A549 (cell line): ENCODE measurements around the gene INTS4. TPM values are rescaled to one million over a fixed set of nuclear protein-coding genes. Genes with fewer than 3 reads are reported as not detected.
"Not testable (repeated sequence)": the region's sequence is repeated elsewhere in the genome, so short reads cannot be mapped to it uniquely, and the experiment has no call there.

Experiments used
- ATAC-seq, 2 experiments: fragments of 200-7000 bp in 1 of 2; fragments of >200 bp in 1 of 2; cut with Nextera tagmentation in 1 of 2; cut with Tn5 transposase in 1 of 2; 3 replicates each; pipeline versions ENCODE4 v1.8.0 to v1.9.1; 2018 to 2020; ENCODE audit warnings: mild to moderate bottlenecking in 1 of 2, moderate library complexity in 1 of 2
- CTCF ChIA-PET: fragments of 300-600 bp; sonication (Branson Sonifier 250); formaldehyde crosslinking; extraction: SDS; loops from one replicate; lab custom pipeline; 2021; ENCODE audit warnings: antibody characterized with exemption, inconsistent platforms; lab: Yijun Ruan, JAX
- POLR2A ChIA-PET: fragments of 350-600 bp; formaldehyde crosslinking; extraction: SDS; loops from one replicate; lab custom pipeline; 2021; ENCODE audit warnings: antibody characterized with exemption, inconsistent platforms; lab: Yijun Ruan, JAX
- DNase-seq, 2 experiments: peaks; one replicate each; pipeline versions ENCODE4 v3.0.0 to v3.0.0-alpha.2; 2011 to 2016; ENCODE audit warnings: low read depth in 1 of 2, low spot score in 1 of 2
- FAIRE-seq: peaks from 2 replicates; lab custom pipeline; 2011; peaks lifted over from hg19 to GRCh38; lab: Jason Lieb, UNC
- H3K27ac ChIP-seq, 2 experiments: fragments of >200 bp; sonication (Bioruptor Twin); formaldehyde crosslinking; 3 replicates each; pipeline ENCODE4 v1.5.1; 2016 to 2017
- H3K4me1 ChIP-seq: fragments of >200 bp; sonication (Bioruptor Twin); formaldehyde crosslinking; 3 replicates; pipeline ENCODE4 v1.6.1; 2016
- H3K4me2 ChIP-seq: fragments of >200 bp; sonication (Bioruptor Twin); formaldehyde crosslinking; 3 replicates; pipeline ENCODE4 v1.6.1; 2016
- H3K4me3 ChIP-seq: fragments of >200 bp; sonication (Bioruptor Twin); formaldehyde crosslinking; 3 replicates; pipeline ENCODE4 v1.5.1; 2016
- H3K9me3 ChIP-seq: fragments of >200 bp; sonication (Bioruptor Twin); formaldehyde crosslinking; 3 replicates; pipeline ENCODE4 v1.6.1; 2016
- BCL3 ChIP-seq: fragments of >200 bp; sonication (Bioruptor Twin); formaldehyde crosslinking; IDR thresholded peaks from 3 replicates; pipeline ENCODE4 v1.6.1; 2016
- CBX2 ChIP-seq: fragments of 200-600 bp; sonication (generic); IDR thresholded peaks from 2 replicates; pipeline ENCODE4 v1.6.1; 2016; ENCODE audit warnings: low read depth, mild to moderate bottlenecking, borderline replicate concordance
- CEBPB ChIP-seq, 2 experiments: fragments of >200 bp in 1 of 2; sonication (Bioruptor Twin) in 1 of 2; formaldehyde crosslinking in 1 of 2; IDR thresholded peaks; 2 replicates each; pipeline ENCODE4 v1.6.1; 2012 to 2016
- E2F6 ChIP-seq: IDR thresholded peaks from 2 replicates; pipeline ENCODE4 v1.6.1; 2012; ENCODE audit warnings: low read depth, borderline replicate concordance
- EHF ChIP-seq: fragments of 250-450 bp; sonication (Bioruptor Pico); IDR thresholded peaks from 2 replicates; pipeline ENCODE4 v1.5.0; 2020; ENCODE audit warnings: mild to moderate bottlenecking
- FOSB ChIP-seq: fragments of 250-450 bp; sonication (Bioruptor Pico); IDR thresholded peaks from 2 replicates; pipeline ENCODE4 v1.5.0; 2020; ENCODE audit warnings: mild to moderate bottlenecking, moderate library complexity
- FOSL2 ChIP-seq, 2 experiments: fragments of 450-650 bp in 1 of 2; fragments of >200 bp in 1 of 2; sonication (Bioruptor Twin) in 1 of 2; formaldehyde crosslinking; IDR thresholded peaks; 2 replicates each; pipeline versions ENCODE4 v1.5.0 to v1.6.1; 2016 to 2020; ENCODE audit warnings: mild to moderate bottlenecking in 1 of 2, moderate library complexity in 1 of 2
- HDAC2 ChIP-seq: fragments of 200-600 bp; sonication (generic); IDR thresholded peaks from 2 replicates; pipeline ENCODE4 v1.6.1; 2016
- HOXA7 ChIP-seq: fragments of 250-450 bp; sonication (Bioruptor Pico); IDR thresholded peaks from 2 replicates; pipeline ENCODE4 v1.5.0; 2020; ENCODE audit warnings: mild to moderate bottlenecking, moderate library complexity
- HOXB13 ChIP-seq: fragments of 250-450 bp; sonication (Bioruptor Pico); IDR thresholded peaks from 2 replicates; pipeline ENCODE4 v1.5.0; 2020; ENCODE audit warnings: low read depth, mild to moderate bottlenecking, moderate library complexity
- JUNB ChIP-seq: fragments of >200 bp; sonication (Bioruptor Twin); formaldehyde crosslinking; IDR thresholded peaks from 2 replicates; pipeline ENCODE4 v1.6.1; 2016
- MAFK ChIP-seq: fragments of 450-650 bp; IDR thresholded peaks from 2 replicates; pipeline ENCODE4 v1.6.1; 2014; ENCODE audit not compliant: partially characterized antibody
- MYC ChIP-seq: IDR thresholded peaks from 2 replicates; pipeline ENCODE4 v1.6.1; 2012; ENCODE audit warnings: mild to moderate bottlenecking, inconsistent platforms, low read length, improper control_type of control experiment, borderline replicate concordance
- NFE2L2 ChIP-seq: fragments of 150-350 bp; conservative IDR thresholded peaks from 2 replicates; pipeline ENCODE4 v1.6.1; 2014; ENCODE audit warnings: low read length
- POLR2A ChIP-seq: IDR thresholded peaks from 2 replicates; pipeline ENCODE4 v1.6.1; 2012; ENCODE audit warnings: mild to moderate bottlenecking, low read length
- POLR2AphosphoS2 ChIP-seq: conservative IDR thresholded peaks from 2 replicates; pipeline ENCODE4 v1.6.1; 2012; ENCODE audit warnings: low read length, improper control_type of control experiment, inconsistent platforms
- RARB ChIP-seq: fragments of 250-450 bp; sonication (Bioruptor Pico); IDR thresholded peaks from 2 replicates; pipeline ENCODE4 v1.8.0; 2021; ENCODE audit warnings: mild to moderate bottlenecking, moderate library complexity
- RFX5 ChIP-seq: fragments of 450-650 bp; IDR thresholded peaks from 2 replicates; pipeline ENCODE4 v1.7.1; 2014; ENCODE audit warnings: antibody characterized with exemption, mild to moderate bottlenecking, moderate library complexity
- TP53 ChIP-seq: fragments of 250-450 bp; sonication (Bioruptor Pico); IDR thresholded peaks from 2 replicates; pipeline ENCODE4 v1.5.0; 2021; ENCODE audit warnings: mild to moderate bottlenecking, moderate library complexity
- ZFP36 ChIP-seq: fragments of 450-650 bp; IDR thresholded peaks from 2 replicates; pipeline ENCODE4 v1.6.1; 2014; ENCODE audit warnings: borderline replicate concordance; ENCODE audit not compliant: partially characterized antibody
- ZNF302 ChIP-seq: fragments of 250-450 bp; sonication (Bioruptor Pico); IDR thresholded peaks from 2 replicates; pipeline ENCODE4 v1.9.0; 2021; ENCODE audit warnings: inconsistent platforms, mild to moderate bottlenecking, moderate library complexity
- ZSCAN20 ChIP-seq: fragments of 250-450 bp; sonication (Bioruptor Pico); IDR thresholded peaks from 2 replicates; pipeline ENCODE4 v1.8.0; 2022; ENCODE audit warnings: mild to moderate bottlenecking, moderate library complexity
- whole genome bisulfite sequencing: methylation state at CpG from one replicate; pipeline ENCODE4 v1.1.6; 2017; ENCODE audit errors: missing lambda C conversion rate; 5-methylcytosine and 5-hydroxymethylcytosine counted together
- polyA plus RNA-seq, 4 experiments: library from polyadenylated mRNA; depleted of rRNA in 3 of 4; stranded (reverse); fragments of >200 nt; fragmentation: RNase III in 1 of 4; extraction: RNeasy Plus Mini Kit Qiagen cat#74134 plus additional on column Dnase treatment in 1 of 4; gene quantifications; 2 replicates in 3 of 4; 3 replicates in 1 of 4; pipeline ENCODE4 v1.2.3, GENCODE V29; 2011 to 2017
- TF ChIP-seq, protein P1 (sequence below): IDR thresholded peaks from 2 replicates; pipeline ENCODE4 v1.6.1; 2012

The INTS4 gene
- polyA plus RNA-seq, 2 of the 4 experiments (the other 2 are of a cell fraction), result 22.0 to 35.3 TPM

- DNase-seq (peak in 1 of 2 experiments; percentile 13), ATAC-seq (peak; percentile 41 to 48; a peak in 3 of 6 replicates), FAIRE-seq (no peak)
- peaks cover 10% of the 10 kb centered on the region for H3K4me1 ChIP-seq
- no peaks in the 10 kb centered on the region for H3K9me3 ChIP-seq
- no peak overlapping the region for H3K4me3 ChIP-seq
- WGBS, result 20% methylated on average over 3 of the region's 3 CpGs
- H3K27ac ChIP-seq, result no peak overlapping the region
- ChIA-PET POLR2A (no interaction called here), CTCF (interaction anchor here (1.1 to 3.4 kb wide), 2 partner anchors 9 to 26 kb away, joined by 3 to 21 read pairs; no protein-coding TSS in a partner anchor)
- H3K4me2 ChIP-seq, result 0 out of 3 replicates have a peak overlapping the region, but pooled peaks have one; percentile 10
- no peak for TF ChIP-seq MAFK
- no peak for TF ChIP-seq RARB
Observed at GRCh38 chr11:78020246-78020645, 25.8 kb upstream of the INTS4 start.

DNA sequence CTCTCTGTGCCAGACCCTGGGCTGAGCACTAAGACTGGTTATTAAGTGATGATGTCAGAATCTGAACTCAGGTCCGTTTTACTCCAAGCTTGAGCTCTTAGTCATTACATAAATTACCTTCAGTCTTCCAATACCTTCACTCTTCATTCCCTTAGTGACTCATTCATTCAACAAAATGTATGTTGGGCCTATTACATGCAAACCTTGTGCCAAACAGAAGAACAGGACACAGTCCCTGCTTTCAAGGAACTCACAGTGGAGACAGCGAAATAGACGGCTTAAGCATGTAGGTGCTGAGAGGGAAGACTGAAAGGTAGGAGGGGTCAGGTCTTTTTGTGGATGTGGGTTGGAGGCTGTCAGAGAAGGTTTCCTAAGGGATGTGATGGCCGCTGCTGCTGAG lies 25.3 kb upstream of the INTS4 start:
- FAIRE-seq, result no peak
- no peak for TF ChIP-seq FOSL2 (IDR thresholded peaks at IDR 0.05)
- peak; percentile 44; the same call in 1 of the 2 replicates for TF ChIP-seq FOSL2 (CRISPR knock-in tag; IDR thresholded peaks at IDR 0.05)
- TF ChIP-seq RFX5, result no peak
- no peak for TF ChIP-seq E2F6
- DNase-seq, result peak in 1 of 2 experiments; percentile 43
- H3K4me2 ChIP-seq, result no peak overlapping the region
- ChIA-PET POLR2A (no interaction called here), CTCF (interaction anchor here (3.4 kb wide), 1 partner anchor 27 kb away, joined by 21 read pairs; no protein-coding TSS in a partner anchor)
- peaks cover 10% of the 10 kb centered on the region for H3K4me1 ChIP-seq
- no peaks in the 10 kb centered on the region for H3K9me3 ChIP-seq
- no peak overlapping the region for H3K4me3 ChIP-seq
- no peak overlapping the region for H3K27ac ChIP-seq
- peak; percentile 35 to 45; a peak in 4 of 6 replicates for ATAC-seq
- WGBS, result 39% methylated on average over 4 of the region's 4 CpGs

- no peak overlapping the region for H3K4me3 ChIP-seq
- H3K4me1 ChIP-seq, result peaks cover 10% of the 10 kb centered on the region
- ATAC-seq, result no peak
- TF ChIP-seq RFX5, result no peak
- TF ChIP-seq POLR2AphosphoS2, result no peak
- no peak for TF ChIP-seq JUNB
- no peak for TF ChIP-seq ZFP36
- TF ChIP-seq MAFK, result peak; percentile 44
- TF ChIP-seq CBX2, result no peak
- TF ChIP-seq, all 56 proteins: peak for 1
- ChIA-PET POLR2A (no interaction called here), CTCF (interaction anchor here (1.8 kb wide), 1 partner anchor 16 kb away, joined by 6 read pairs; no protein-coding TSS in a partner anchor)
- DNase-seq (no peak), FAIRE-seq (no peak)
- Histone ChIP-seq H3K9me3 (no peaks in the 10 kb centered on the region), H3K4me2 (no peak overlapping the region), H3K27ac (no peak overlapping the region)
- 100% methylated on average over 1 of the region's 1 CpG for WGBS
Observed at GRCh38 chr11:78015878-78016277, 21.4 kb upstream of the INTS4 start.

DNA sequence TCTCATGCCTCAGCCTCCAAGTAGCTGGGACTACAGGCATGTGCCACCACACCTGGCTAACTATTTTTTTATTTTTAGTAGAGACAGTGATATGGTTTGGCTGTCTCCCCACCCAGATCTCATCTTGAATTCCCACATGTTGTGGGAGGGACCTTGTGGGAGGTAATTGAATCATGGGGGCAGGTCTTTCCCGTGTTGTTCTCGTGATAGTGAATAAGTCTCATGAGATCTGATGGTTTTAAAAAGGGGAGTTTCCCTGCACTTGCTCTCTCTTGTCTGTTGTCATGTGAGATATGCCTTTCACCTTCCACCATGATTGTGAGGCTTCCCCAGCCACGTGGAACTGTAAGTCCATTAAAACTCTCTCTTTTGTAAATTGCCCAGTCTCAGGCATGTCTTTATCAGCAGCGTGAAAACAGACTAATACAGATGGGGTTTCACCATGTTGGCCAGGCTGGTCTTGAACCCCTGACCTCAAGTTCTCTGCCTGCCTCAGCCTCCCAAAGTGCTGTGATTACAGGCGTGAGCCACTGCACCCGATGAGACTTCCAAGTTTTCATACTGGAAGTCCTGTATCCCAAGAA lies 20.6 kb upstream of the INTS4 start:
- H3K27ac ChIP-seq, ATAC-seq, H3K4me3 ChIP-seq, H3K9me3 ChIP-seq, DNase-seq, POLR2A ChIA-PET, H3K4me2 ChIP-seq, H3K4me1 ChIP-seq, FAIRE-seq: not testable (repeated sequence)
- 47% methylated on average over 6 of the region's 6 CpGs for WGBS
- CTCF ChIA-PET, result interaction anchor here (1.8 to 2.3 kb wide), 2 partner anchors 15 to 31 kb away, joined by 6 to 9 read pairs; no protein-coding TSS in a partner anchor

DNA sequence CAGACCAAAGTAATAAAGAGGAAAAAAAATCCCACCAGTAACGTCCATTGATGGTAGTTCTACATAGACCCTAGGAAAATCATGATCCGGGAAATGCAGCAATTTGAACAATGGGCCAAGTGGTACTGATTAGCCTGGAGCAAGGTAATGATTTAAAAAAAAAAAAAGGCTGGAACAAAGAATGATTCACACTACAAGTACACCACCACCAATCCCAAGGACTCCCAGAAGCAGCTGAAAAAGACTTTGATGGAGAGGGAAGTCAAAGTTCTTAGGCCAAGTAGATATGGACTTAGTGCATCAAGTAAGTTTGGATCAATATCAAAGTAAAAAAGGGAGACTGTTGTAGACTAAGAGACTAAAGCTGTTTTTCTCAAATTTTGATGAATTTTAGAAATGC lies 16.8 kb upstream of the INTS4 start:
- FAIRE-seq, result no peak
- WGBS, result 52% methylated on average over 2 of the region's 2 CpGs

More for the DNA sequence above, 16.8 kb upstream of the INTS4 start:
- no peak overlapping the region for H3K4me3 ChIP-seq
- no peaks in the 10 kb centered on the region for H3K9me3 ChIP-seq
- DNase-seq (no peak), ATAC-seq (no peak)
- H3K4me2 ChIP-seq, result no peak overlapping the region
- H3K4me1 ChIP-seq, result no peaks in the 10 kb centered on the region
- POLR2A ChIA-PET, result interaction anchor here (1.2 kb wide), 1 partner anchor 16 kb away, joined by 4 read pairs; the partner anchor contains the start of gene INTS4
- H3K27ac ChIP-seq, result no peak overlapping the region
- CTCF ChIA-PET, result interaction anchor here (1.1 to 2.3 kb wide), 2 partner anchors 10 to 35 kb away, joined by 4 to 7 read pairs; no protein-coding TSS in a partner anchor
- no peak for TF ChIP-seq MYC
- no peak for TF ChIP-seq EHF (CRISPR knock-in tag)
- no peak for TF ChIP-seq MAFK
- TF ChIP-seq HOXB13 (CRISPR knock-in tag), result no peak
- TF ChIP-seq POLR2A, result no peak
- TF ChIP-seq HDAC2, result no peak
- TF ChIP-seq POLR2AphosphoS2, result no peak
- TF ChIP-seq RFX5, result no peak
- no peak for TF ChIP-seq ZSCAN20 (CRISPR knock-in tag)
- no peak for TF ChIP-seq CEBPB (IDR thresholded peaks at IDR 0.05)
- no peak for TF ChIP-seq FOSB
- no peak for TF ChIP-seq FOSL2 (IDR thresholded peaks at IDR 0.05)
- no peak for TF ChIP-seq FOSL2 (CRISPR knock-in tag; IDR thresholded peaks at IDR 0.05)
- TF ChIP-seq ZNF302 (CRISPR knock-in tag), result no peak
- no peak for TF ChIP-seq NFE2L2
- no peak for TF ChIP-seq TP53 (CRISPR knock-in tag)
- TF ChIP-seq E2F6, result no peak
- TF ChIP-seq RARB, result no peak
- TF ChIP-seq BCL3, result no peak
- no peak for TF ChIP-seq HOXA7 (CRISPR knock-in tag)
- TF ChIP-seq, protein P1, sequence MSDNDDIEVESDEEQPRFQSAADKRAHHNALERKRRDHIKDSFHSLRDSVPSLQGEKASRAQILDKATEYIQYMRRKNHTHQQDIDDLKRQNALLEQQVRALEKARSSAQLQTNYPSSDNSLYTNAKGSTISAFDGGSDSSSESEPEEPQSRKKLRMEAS, result no peak
